RWPE2 (cell line): ENCODE results near the gene ACADSB.

Experiments
- ATAC-seq: fragments of 200-7000 bp; cut with Tn5 transposase; 3 replicates; pipeline ENCODE4 v1.9.1; 2021; ENCODE audit warnings: low read depth
- DNase-seq: peaks from one replicate; pipeline ENCODE4 v3.0.0-alpha.2; 2020; ENCODE audit warnings: low spot score
- H3K27ac ChIP-seq: fragments of 450-650 bp; 2 replicates; pipeline ENCODE4 v1.5.1; 2017; ENCODE audit warnings: mild to moderate bottlenecking; ENCODE audit not compliant: poor library complexity, severe bottlenecking
- H3K27me3 ChIP-seq: fragments of 250-450 bp; sonication (Bioruptor Pico); 2 replicates; pipeline ENCODE4 v1.5.1; 2021; ENCODE audit warnings: mild to moderate bottlenecking, moderate library complexity; ENCODE audit not compliant: insufficient read depth, poor library complexity, severe bottlenecking
- H3K36me3 ChIP-seq: fragments of 250-450 bp; sonication (Bioruptor Pico); 2 replicates; pipeline ENCODE4 v1.5.1; 2020; ENCODE audit warnings: low read depth, mild to moderate bottlenecking, moderate library complexity
- H3K4me1 ChIP-seq: fragments of 250-450 bp; sonication (Bioruptor Pico); 2 replicates; pipeline ENCODE4 v1.5.1; 2021; ENCODE audit warnings: mild to moderate bottlenecking, moderate library complexity; ENCODE audit not compliant: insufficient read depth, poor library complexity, severe bottlenecking
- H3K4me3 ChIP-seq: fragments of 250-450 bp; sonication (Bioruptor Pico); 2 replicates; pipeline ENCODE4 v1.5.1; 2021; ENCODE audit warnings: mild to moderate bottlenecking, moderate library complexity; ENCODE audit not compliant: severe bottlenecking
- H3K9me3 ChIP-seq: fragments of 250-450 bp; sonication (Bioruptor Pico); 2 replicates; pipeline ENCODE4 v1.5.1; 2021; ENCODE audit warnings: mild to moderate bottlenecking, moderate library complexity; ENCODE audit not compliant: severe bottlenecking
- CTCF ChIP-seq: fragments of 450-650 bp; IDR thresholded peaks from one replicate; pipeline ENCODE4 v1.5.1; 2017; ENCODE audit warnings: mild to moderate bottlenecking, moderate library complexity; ENCODE audit not compliant: poor library complexity, severe bottlenecking

ACADSB gene

GRCh38 chr10:123100030-123100762 is 91.4 kb downstream of the ACADSB start:
- H3K36me3 ChIP-seq, result no peaks in the 10 kb centered on the region
- H3K4me1 ChIP-seq, result peaks cover 9% of the 10 kb centered on the region
- no peak for DNase-seq
- no peak overlapping the region for H3K4me3 ChIP-seq
- no peaks in the 10 kb centered on the region for H3K27me3 ChIP-seq
- no peak for TF ChIP-seq CTCF
- ATAC-seq, result peak; percentile 49; the same call in 1 of the 3 replicates
- no peaks in the 10 kb centered on the region for H3K9me3 ChIP-seq
- H3K27ac ChIP-seq, result no peak overlapping the region

GRCh38 chr10:123101872-123102271 is 93.1 kb downstream of the ACADSB start:
- TF ChIP-seq CTCF, result no peak
- Histone ChIP-seq H3K4me1 (peaks cover 9% of the 10 kb centered on the region), H3K36me3 (no peaks in the 10 kb centered on the region), H3K27ac (no peak overlapping the region), H3K9me3 (no peaks in the 10 kb centered on the region), H3K27me3 (no peaks in the 10 kb centered on the region), H3K4me3 (no peak overlapping the region)
- ATAC-seq (no peak), DNase-seq (no peak)

- TF ChIP-seq CTCF, result no peak
- H3K4me3 ChIP-seq, result no peak overlapping the region
- H3K27me3 ChIP-seq, result no peaks in the 10 kb centered on the region
- H3K9me3 ChIP-seq, result no peaks in the 10 kb centered on the region
- ATAC-seq, result no peak
- DNase-seq, result no peak
- H3K4me1 ChIP-seq, result peaks cover 9% of the 10 kb centered on the region
- H3K36me3 ChIP-seq, result no peaks in the 10 kb centered on the region
- no peak overlapping the region for H3K27ac ChIP-seq
These were observed 93.9 kb downstream of the ACADSB start for GRCh38 chr10:123102673-123103072.

- Histone ChIP-seq H3K4me3 (no peak overlapping the region), H3K27ac (no peak overlapping the region), H3K27me3 (no peaks in the 10 kb centered on the region), H3K36me3 (no peaks in the 10 kb centered on the region), H3K4me1 (peaks cover 9% of the 10 kb centered on the region), H3K9me3 (no peaks in the 10 kb centered on the region)
- DNase-seq (no peak), ATAC-seq (peak; percentile 79)
- TF ChIP-seq CTCF, result no peak
These were observed 95.1 kb downstream of the ACADSB start for GRCh38 chr10:123103944-123104343.
